Measurements from ENCODE around the gene SLCO3A1. TPM values are rescaled to one million over a fixed set of nuclear protein-coding genes. Genes with fewer than 3 reads are reported as not detected.

Gene SLCO3A1
- total RNA-seq, 2 experiments from 2014 or later = 4.2 to 4.8 TPM

- Mint-ChIP-seq H3K4me1 (ENCODE audit: low read depth) (peaks cover 22% of the 10 kb centered on the region), H3K27ac (no peak overlapping the region)
- peak; percentile 76 for ATAC-seq
Measured at GRCh38 chr15:91940496-91941381, 87.2 kb downstream of the SLCO3A1 start.

DNA sequence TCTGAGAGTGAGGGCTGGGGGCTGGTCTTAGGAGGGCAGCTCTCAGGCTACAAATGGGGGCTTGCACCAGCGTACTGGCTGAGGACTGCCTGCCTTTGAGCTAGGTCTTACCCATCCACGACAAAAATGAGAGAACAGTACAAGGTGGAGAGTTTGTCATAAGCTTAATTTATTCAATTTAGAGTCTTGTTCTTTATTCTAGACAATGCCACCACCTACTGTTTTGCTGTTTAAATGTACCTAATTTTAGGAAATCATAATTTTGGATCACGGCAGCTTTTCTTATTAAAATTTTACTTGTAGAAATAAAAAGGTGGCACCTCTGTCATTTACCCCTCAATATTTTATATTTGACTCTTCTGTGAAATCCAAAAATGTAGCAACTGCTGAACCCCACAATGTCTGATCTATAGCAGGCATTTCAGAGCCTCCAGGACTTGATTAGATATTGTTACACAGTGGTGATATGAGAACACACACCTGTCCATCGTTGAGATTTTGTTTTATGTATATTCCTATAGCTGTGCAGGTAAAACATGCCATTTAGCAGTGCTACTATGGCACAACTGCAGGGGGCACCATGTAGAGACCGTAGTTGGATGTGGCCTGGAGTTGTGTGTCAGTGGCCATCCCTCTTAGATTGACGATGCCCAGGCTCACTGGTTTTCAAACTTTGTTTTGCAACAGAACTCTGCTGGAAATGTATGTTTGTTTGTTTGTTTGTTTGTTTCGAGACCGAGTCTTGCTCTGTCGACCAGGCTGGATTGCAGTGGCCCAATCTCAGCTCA, 88.6 kb downstream of the SLCO3A1 start:
- Mint-ChIP-seq H3K4me3 (no peak overlapping the region), H3K27ac (no peak overlapping the region), H3K4me1 (ENCODE audit: low read depth) (peaks cover 20% of the 10 kb centered on the region), H3K9me3 (no peaks in the 10 kb centered on the region), H3K27me3 (peaks cover 2% of the 10 kb centered on the region), H3K36me3 (ENCODE audit: low read depth) (no peaks in the 10 kb centered on the region)
- ATAC-seq (no peak), DNase-seq (no peak)
- ChIA-PET CTCF (interaction anchor here (0.7 to 2.5 kb wide), 7 partner anchors 39 to 670 kb away, joined by 3 to 20 read pairs (median 4); partner anchors contain the start of gene SLCO3A1), POLR2A (interaction anchor here (0.6 kb wide), 1 partner anchor 115 kb away, joined by 3 read pairs; no protein-coding TSS in a partner anchor)
- intact Hi-C loops (cut with micrococcal nuclease) = no loop called here
- TF ChIP-seq, protein P1, sequence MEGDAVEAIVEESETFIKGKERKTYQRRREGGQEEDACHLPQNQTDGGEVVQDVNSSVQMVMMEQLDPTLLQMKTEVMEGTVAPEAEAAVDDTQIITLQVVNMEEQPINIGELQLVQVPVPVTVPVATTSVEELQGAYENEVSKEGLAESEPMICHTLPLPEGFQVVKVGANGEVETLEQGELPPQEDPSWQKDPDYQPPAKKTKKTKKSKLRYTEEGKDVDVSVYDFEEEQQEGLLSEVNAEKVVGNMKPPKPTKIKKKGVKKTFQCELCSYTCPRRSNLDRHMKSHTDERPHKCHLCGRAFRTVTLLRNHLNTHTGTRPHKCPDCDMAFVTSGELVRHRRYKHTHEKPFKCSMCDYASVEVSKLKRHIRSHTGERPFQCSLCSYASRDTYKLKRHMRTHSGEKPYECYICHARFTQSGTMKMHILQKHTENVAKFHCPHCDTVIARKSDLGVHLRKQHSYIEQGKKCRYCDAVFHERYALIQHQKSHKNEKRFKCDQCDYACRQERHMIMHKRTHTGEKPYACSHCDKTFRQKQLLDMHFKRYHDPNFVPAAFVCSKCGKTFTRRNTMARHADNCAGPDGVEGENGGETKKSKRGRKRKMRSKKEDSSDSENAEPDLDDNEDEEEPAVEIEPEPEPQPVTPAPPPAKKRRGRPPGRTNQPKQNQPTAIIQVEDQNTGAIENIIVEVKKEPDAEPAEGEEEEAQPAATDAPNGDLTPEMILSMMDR (IDR thresholded peaks at IDR 0.05) = no peak

More at GRCh38 chr15:91940496-91941381, 87.2 kb downstream of the SLCO3A1 start:
- intact Hi-C loops (cut with micrococcal nuclease) = no loop called here
- Mint-ChIP-seq H3K27me3 (peaks cover 2% of the 10 kb centered on the region), H3K4me3 (no peak overlapping the region), H3K9me3 (no peaks in the 10 kb centered on the region), H3K36me3 (ENCODE audit: low read depth) (no peaks in the 10 kb centered on the region)
- ChIA-PET POLR2A (no interaction called here), CTCF (interaction anchor here (0.9 to 2.5 kb wide), 5 partner anchors 87 to 669 kb away, joined by 4 to 20 read pairs (median 5); partner anchors contain the start of gene SLCO3A1)
- DNase-seq = peak; percentile 15
- TF ChIP-seq, protein P1 (IDR thresholded peaks at IDR 0.05) = no peak

DNA sequence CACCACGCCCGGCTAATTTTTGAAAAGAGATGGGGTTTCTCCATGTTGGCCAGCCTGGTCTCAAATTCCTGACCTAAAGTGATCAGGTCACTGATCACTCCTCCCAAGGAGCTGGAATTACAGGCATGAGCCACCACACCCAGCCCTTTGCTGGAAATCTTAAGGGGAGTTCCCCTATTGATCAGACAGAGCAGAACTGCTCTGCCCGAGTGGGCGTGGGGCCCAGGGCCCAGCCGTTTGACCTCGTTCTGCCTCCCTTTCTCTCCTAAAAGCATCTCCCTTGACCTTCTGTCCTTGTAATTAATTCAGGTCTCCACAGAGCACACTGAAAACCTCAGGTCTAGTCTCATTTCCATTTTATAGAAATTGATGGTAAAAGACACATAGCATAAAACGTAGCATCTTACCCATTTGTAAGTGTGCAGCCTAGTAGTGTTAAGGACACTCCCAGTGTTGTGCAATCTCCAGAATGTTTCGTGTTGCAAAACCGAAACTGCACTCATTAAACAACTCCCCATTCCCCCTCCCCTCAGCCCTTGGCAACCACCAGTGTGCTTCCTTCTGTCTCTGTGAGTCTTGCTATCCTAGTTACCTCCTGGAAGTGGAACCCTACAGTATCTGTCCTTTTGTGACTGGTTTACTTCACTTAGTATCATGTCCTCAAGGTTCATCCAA, 89.3 kb downstream of the SLCO3A1 start:
- H3K4me3 Mint-ChIP-seq = no peak overlapping the region
- H3K9me3 Mint-ChIP-seq = no peaks in the 10 kb centered on the region
- CTCF ChIA-PET = interaction anchor here (0.8 to 2.5 kb wide), 2 partner anchors 40 to 93 kb away, joined by 3 to 20 read pairs; no protein-coding TSS in a partner anchor
- peaks cover 2% of the 10 kb centered on the region for H3K27me3 Mint-ChIP-seq
- peak overlapping the region; percentile 27 for H3K27ac Mint-ChIP-seq
- POLR2A ChIA-PET = interaction anchor here (0.6 kb wide), 1 partner anchor 116 kb away, joined by 3 read pairs; no protein-coding TSS in a partner anchor
- peaks cover 23% of the 10 kb centered on the region for H3K4me1 Mint-ChIP-seq (ENCODE audit: low read depth)
- DNase-seq = peak; percentile 46
- ATAC-seq = peak; percentile 77
- TF ChIP-seq, protein P1 (IDR thresholded peaks at IDR 0.05) = no peak
- no peaks in the 10 kb centered on the region for H3K36me3 Mint-ChIP-seq (ENCODE audit: low read depth)
- intact Hi-C loops (cut with micrococcal nuclease) = no loop called here

DNA sequence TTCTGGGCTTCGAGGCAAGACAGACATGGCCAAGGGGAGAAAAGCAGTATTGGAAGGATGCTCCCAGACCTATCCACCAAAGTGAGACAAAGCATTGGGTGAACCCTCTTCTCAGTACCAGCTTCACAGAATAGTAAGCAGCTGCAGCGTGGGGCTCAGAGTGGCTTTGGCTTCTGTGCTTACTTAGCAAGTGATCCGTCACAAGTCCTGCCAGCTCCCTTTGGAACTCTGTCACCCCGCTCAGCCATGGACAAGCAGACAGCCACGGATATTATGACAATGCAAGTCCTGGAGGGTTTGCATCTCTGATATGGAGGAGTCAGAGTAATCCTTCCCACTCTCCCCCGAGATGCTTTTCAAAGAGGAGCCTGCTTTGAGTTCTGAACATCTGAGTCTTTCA, 90.8 kb downstream of the SLCO3A1 start:
- H3K27ac Mint-ChIP-seq = no peak overlapping the region
- no peaks in the 10 kb centered on the region for H3K9me3 Mint-ChIP-seq
- peaks cover 2% of the 10 kb centered on the region for H3K27me3 Mint-ChIP-seq
- H3K36me3 Mint-ChIP-seq (ENCODE audit: low read depth) = no peaks in the 10 kb centered on the region
- TF ChIP-seq, protein P1 (IDR thresholded peaks at IDR 0.05) = no peak
- ChIA-PET POLR2A (no interaction called here), CTCF (interaction anchor here (1.0 to 1.5 kb wide), 2 partner anchors 86 to 95 kb away, joined by 3 to 4 read pairs; no protein-coding TSS in a partner anchor)
- intact Hi-C loops (cut with micrococcal nuclease) = no loop called here
- no peak overlapping the region for H3K4me3 Mint-ChIP-seq
- H3K4me1 Mint-ChIP-seq (ENCODE audit: low read depth) = peaks cover 23% of the 10 kb centered on the region
- ATAC-seq (no peak), DNase-seq (no peak)

Data from activated CD8-positive, alpha-beta T cell treated with anti-CD3 and anti-CD28 coated beads for 36 hours (primary cell).